GM18907 (cell line): ENCODE results near the gene MEX3B.
"Not testable (repeated sequence)": the region's sequence is repeated elsewhere in the genome, so short reads cannot be mapped to it uniquely, and the experiment has no call there.

ENCODE experiments used
- ATAC-seq: cut with Tn5 transposase; IDR thresholded peaks from one replicate; pipeline ENCODE4 v1.9.1; 2021; ENCODE audit warnings: mild to moderate bottlenecking, moderate library complexity; ENCODE audit not compliant: unreplicated experiment

MEX3B gene

DNA sequence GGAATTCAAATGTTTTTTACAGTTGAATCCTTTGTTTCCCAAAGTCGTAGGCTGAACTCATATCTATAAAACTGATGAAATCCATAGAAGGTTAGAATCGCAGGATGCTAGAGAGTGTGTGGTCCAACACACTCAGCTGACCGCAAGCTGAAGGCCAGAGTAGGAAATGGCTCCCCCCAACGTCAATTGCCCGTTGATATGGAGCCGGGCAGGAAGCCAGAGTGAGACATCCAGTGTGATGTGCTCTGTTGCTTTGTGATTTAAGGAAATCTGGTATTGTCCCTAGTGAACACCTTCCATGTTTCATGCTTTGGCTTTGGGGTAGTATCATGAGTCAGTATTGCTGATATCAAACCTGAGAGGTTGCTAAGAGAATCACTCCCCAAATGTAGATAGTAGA is 5.8 kb upstream of the MEX3B start:
- no peak for ATAC-seq

DNA sequence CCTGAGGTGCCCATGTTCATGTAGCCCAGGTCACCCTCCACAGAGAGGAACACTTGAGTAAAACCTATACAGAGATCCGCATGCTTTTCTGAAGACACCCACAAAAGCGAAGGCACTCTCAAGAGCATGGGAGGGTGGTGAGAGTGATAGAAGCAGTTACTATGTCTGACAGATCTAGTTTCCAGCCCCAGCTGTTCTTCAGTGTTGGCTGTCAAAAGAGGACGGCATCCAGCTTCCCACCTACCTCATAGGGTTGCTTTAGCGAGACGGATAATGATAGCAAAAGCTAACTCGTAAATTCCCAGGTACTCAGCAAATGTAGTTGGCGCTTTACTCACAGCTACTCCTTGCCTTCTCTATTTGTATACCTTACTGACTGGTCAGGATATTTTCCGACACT is 3.0 kb upstream of the MEX3B start:
- ATAC-seq: no peak

DNA sequence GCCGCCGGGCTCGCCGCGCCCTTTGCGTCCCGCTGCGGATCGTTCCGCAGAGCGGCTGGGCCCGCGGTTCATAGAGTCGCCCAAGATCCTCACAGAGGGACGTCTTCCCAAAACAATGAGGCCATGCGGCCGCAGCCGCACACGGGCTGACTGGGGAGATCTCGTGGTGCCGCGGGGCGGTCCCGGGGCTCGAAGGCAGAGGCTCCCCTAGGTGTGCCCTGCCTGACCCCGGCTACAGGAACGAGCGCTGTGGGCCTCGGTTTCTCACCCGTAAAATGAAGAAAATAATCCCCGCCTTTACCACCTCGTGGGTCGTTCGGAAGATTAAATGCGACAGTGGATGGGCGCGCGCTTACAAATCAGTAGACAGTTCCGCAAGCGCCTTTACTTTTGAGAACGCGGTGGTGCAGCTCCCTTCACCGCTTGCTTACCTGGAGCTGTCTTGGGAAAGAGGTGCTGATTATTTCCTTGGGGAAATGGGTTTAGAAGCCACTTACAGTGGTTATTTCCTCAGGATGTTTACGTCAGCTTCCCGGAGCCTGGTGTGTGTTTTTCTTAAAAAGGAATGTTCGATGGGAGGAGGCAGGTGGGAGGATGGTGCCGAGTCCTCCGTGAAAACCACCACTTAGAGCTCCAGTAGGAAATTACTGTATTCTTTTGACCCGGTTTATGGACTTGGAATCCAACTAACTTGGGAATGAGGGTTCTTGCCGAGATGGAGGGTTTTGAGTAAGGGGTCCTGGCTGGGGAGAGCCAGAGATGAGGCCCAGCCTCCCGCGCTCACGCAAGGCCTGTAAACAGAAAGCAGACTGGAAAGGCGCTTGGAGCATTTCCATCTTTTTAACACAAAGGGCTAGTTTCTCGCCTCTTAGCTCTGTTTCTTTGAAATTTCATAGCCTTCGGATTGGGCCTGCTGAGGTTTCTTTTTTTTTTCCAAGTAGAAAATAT is 1.9 kb upstream of the MEX3B start:
- ATAC-seq: peak; percentile 2

DNA sequence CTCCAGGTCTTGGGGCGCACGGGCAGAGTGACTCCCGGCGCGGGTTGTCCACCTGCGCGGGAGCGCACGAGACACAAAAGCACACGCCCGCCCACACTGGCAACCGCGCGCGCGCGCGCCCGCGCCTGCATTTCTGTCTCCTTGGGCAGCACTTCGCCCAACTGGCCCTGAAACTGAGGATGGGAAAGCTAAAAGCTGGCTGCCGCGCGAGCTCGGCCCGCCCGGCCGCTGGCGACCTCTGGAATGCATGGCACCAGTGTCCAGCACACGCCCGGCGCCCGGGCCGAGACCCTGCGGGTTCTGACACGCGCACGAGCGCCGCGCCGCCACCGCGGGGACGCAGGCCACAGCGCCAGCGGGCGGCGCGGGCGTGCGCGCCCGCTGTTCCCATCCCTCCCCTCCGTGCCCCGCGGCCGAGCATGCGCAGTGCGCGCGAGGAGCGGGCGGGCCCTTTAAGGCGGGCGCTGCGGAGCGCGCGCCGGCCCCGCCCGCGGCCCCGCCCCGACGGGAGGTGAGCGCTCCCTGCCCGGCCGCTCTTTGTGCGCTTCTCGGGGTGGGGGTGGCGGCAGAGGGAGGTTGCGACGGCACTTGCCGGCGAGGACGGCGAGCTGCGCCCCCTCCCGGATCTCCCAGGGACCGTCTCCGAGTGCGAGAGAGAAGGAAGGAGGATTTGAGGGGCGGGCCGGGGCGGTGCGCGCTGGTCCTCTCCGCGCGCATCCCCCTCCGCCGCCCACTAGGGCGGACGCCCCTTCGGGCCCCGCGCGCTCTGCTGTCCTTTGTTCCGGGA is 1.0 kb upstream of the MEX3B start:
- peak; percentile 70 for ATAC-seq

DNA sequence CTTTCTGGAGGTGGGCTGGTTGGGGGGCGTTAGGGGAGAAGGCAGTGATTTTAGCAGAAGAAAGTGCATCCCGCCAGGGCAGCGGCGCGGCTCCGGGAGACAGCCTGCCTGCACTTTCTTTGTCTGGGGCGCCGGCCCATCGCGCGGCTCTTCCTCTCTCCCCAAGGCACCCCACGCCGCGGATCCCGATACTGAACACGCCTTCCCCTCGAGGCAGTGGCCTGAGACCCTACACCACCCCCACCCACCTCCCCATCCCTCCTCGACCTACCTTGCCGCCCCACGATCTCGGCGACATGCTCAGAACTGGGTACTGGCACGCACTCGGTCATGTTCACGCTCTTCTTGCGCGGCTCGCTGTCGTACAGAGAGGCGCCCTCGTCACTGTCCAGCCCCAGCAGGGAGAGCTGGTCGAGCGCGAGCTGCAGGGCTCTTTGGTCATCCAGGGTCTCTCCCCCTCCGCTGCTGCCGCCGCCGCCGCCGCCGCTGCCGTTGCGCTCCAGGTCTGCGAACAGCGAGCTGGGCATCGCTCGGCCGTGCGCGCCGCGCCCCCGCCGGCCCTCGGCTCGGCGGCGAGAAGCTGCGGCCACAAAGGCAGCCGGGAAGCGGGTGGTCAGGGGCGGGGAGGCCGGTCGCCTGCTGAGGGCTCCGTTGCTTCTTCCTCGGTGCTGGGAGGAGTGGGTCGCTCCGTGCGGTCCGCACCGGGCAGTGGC is 483 bp downstream of the MEX3B start:
- ATAC-seq: peak; percentile 16

DNA sequence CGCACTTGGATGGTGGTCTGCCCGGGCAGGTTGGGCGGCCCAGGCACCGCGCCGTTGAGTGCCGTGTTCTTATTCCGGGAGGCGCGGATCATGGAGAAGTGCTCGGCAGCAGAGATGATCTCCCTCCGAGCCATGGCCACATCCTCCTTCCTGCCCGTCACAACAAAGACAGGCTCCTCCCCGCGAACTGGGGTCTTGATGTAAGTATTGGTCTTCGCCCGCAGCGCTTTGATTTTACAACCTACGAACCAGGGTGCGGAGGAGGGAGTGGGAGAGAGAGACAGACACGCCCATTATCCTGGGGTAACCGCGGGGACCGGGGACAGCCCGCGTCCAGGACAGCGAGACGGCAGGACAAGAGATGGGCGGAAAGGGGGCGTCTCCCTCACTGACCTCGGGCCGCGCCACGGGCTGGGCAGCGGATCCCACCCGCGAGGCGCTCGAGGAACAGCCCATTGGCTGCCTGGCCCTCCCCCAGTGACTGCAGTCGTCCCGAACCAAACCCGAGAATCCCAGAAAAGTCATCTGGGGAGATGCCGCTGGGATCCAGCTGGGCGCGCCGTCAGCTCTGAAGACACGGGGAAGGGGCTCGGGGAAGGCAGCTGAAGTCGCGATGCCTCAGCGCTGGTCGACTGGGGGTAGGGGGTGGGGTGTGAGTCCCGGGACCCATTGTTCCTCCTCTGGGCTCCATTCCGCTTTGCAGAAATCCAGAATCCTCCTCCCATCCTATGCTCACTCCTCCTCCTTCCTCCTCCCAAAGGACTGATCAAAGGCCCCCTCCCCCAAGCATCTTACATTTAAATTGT is 1.2 kb downstream of the MEX3B start:
- ATAC-seq: no peak

DNA sequence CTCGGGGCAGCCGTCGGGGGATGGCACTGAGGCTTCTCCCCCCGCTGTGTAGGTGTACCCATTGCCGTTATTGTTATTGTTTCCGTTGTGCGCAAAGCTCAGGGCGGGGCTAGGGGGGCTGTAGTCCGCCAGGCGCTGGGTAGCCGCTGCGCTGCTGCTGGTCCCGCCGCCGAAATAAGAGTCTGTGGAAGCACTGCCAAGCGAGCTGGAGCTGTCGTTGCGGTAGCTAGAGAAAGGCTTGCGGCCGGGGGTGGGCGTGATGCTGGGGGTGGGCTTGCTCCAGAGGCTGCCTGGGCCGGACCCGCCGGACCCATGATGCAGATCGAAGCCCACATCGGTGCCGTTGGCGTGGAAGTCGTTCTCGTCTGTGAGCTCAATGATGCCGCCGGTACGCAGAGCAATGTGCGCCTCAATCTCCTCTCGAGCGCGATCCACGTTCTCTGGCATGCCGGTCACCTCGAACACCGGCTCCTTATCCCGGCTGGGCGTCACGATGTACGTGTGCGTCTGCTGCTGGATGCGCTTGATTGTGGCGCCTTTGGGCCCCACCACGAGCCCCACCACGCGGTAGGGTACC is 1.9 kb downstream of the MEX3B start:
- no peak for ATAC-seq

DNA sequence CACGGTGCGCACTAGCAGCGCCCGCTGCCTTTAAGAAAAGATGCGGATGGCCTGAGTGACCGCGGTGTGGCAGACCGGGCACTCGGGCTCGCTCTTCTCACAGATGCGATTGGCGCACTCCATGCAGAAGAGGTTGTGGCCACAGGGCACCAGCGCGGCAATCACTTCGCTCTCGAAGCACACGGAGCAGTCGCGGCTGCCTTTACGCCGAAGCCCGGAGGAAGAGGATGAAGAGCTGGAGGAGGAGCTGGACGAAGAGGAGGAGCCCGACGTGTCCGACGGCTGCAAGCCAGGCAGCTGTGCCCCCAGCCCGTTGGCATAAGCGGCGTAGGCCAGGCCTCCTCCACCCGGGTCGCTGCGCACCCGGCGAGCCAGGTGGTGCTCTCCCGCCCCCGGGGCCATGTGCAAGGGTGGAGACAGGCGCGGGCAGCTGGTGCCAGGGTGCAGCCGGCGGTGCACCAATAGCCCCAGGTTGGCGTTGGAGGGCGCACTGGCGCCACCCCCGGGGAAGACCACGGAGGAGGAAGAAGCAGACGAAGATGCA is 2.6 kb downstream of the MEX3B start:
- ATAC-seq: no peak

DNA sequence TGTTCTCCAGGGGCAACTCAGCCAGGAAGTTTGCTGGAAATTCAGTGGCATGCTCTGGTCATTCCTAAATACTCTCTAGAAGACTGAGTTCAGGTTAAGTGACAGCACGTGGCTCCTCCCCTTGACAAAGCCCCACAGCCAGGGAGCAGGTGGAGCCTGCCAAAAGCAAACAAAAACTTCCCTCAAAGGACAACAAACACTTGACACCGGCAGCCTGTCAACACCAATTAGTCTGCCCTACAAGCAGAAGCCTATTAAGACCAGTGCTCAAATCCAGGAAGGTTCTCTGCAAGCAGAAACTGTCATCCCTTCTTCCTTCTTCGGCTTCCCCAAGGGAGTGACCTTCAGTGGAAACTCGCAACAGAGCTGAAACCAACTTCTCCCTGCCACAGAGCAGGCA is 5.0 kb downstream of the MEX3B start:
- no peak for ATAC-seq

DNA sequence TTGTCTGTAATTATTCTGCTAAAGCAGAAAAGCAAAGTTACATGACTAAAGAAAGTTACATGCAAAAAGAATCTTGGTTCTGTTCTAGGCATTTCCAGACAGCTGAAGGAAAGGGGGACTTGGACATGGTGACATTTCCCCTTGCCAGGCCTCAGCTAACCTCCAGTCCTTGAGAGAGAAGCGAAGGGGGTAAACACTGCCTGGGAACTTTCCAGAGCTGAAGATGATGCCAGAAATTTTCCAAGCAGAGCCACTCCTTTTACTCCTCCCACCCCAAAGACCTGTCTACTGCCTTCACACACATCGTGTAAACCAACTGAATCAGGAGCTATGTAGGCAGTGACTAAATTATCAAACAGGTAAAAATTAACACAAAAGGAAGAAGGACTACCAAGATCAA is 5.4 kb downstream of the MEX3B start:
- no peak for ATAC-seq

DNA sequence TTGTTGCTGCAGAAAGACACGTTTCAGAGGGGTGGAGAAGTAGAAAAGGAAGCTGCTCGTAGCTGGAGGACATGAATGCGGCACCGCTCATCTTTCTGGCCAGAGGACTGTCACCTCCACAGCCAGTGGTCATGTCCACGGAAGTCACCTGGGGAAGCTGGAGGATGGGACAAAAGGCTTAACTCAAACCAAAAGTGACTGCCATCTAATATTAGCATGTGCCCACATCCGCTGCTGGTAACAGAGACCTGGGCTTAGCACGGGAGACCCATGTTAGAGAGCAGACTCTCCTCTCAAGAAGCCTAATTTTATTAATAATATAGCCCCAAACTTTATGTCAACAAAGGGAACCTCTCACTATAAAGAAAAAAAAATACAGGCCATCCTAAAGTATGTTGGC is 5.9 kb downstream of the MEX3B start:
- no peak for ATAC-seq

DNA sequence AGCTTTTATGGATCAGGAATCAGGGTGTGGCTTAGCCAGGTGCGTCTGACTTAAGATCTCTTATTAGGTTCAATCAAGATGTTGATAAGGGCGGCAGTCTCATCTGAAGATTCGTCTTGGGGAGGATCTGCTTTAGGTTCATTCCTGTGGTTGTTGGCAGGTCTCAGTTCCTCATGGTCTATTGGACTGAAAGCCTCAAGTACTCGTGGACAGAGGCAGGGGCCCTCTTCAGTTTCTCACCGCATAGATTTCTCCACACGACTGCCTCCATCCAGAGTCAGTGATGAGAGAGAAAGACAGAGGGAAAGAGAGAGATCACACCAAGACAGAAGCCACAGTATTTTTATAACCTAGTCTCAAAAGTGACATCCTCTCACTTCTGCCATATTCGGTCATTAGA is 9.4 kb downstream of the MEX3B start:
- ATAC-seq: no peak

DNA sequence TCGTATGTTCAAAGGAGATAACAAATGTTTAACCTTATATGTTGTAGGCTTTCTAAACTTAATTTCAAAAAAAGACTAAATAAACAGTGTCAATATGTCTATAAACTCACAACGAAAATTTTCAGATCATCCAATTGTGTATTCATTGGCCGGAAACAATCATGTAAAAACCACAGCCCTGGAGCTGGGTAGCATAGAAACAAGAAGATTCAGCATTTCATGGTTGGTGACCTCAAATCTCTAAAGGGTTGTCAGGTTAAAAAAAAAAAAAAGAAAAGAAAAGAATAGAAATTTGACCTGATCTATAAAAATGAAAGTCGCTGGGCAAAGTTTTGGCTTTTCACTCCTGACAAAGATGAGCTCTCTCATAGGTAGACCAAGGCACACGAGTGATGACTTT is 13.9 kb downstream of the MEX3B start:
- ATAC-seq: no peak

DNA sequence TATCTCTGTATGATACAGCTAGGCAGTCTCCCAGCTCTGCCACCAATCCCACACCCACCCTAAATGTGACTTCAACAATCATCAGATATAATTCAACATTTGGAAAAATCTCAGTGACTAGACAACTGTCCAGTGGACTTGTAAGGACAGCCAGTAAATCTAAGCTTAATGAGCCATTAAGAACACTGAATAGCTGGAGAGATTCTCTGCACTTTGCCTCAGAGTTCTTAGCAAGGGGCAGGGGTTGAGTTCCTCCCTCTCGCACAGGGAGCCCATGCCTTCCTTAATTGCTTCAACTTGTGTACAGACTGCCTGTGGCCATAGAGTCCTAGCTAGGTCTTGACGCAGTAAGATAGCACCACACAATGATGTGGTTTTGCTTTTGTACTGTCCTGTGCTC is 15.6 kb downstream of the MEX3B start:
- no peak for ATAC-seq

DNA sequence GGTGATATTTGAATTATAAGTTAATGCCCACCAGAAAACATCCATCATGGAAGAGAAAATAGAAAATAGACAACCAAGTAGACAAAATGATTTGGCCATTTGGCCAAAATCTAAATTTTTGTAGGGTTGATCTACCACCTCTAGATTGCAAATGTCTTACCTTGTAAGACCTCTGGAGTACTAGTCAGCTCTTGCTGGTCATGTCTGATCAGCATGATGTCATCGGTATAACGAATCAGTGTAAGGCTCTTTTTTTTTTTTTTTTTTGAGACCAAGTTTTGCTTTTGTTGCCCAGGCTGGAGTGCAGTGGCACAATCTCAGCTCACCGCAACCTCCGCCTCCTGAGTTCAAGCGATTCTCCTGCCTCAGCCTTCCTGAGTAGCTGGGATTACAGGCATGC is 17.7 kb downstream of the MEX3B start:
- ATAC-seq: not testable (repeated sequence)

DNA sequence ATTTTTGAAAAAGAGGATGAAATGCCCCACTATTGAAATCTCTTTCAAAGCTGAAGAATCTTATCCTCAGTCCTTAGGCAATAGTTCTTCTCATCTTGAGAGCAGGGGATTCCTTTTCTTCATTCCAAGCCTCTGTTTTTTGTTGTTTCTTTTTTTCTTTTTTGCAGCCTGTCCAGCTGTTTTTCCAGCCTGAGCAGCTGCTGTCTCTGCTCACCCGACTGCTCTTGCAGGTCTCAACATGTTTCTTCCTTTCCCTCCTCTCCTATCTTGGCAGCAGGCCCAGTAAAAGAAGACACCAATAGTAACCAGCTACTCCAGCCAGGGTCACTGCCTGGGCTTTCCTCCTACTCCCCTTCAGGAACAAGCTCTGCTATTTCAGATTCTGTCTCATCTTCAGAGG is 23.8 kb downstream of the MEX3B start:
- ATAC-seq: no peak

DNA sequence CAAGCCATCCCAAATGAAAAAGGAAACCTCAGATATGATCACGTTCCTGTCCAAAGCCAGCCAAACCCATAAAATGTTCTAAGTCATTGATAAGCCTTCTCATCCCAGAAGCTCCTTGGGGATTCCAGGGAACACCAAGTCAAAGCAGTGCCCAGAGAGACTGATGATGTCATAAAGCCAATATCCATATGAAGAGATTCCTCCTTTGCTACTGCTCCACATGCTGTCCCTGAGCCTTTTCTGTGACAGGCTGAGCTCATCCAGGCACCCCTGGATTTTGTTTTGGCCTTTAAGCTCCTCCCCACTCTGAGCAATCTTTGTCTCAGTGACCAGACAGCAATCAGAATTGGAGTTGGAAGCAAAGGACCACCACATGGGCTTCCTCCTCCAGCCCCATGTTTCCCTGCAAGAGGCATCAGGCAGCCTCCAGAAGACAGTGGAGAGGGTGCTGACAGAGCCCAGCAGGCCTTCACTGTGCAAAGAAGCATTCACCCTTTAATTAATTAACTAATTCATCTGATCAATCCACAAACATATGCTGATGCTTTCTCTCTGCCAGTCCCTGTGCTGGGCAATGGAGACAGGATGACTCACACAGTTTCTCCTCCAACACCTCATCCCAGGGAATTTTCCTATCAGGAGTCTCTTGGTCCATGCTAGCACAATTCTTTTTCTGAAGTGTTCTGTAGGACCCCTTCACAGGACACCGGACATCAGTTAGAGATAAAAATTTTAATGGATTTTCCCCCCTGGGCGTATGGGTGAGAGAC is 25.0 kb downstream of the MEX3B start:
- ATAC-seq: no peak

DNA sequence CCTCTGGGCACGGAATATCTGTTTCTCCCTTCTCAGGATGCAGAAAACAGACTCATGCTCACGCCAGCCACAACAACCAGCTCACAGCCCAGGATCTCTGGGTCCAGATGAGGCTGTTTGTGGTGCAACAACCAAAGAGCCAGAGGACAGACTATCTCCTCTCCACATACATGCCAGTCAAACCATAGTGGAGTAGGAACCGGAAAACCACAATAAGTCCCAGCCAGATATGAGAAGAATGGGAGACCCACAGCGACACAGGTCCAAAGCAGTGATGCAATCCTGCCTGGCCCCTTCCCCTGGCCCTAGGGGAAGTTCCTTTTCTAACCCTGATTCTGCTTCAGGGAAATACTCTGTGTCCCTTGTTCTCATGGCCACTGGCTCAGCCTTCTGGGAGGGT is 27.6 kb downstream of the MEX3B start:
- ATAC-seq: no peak

DNA sequence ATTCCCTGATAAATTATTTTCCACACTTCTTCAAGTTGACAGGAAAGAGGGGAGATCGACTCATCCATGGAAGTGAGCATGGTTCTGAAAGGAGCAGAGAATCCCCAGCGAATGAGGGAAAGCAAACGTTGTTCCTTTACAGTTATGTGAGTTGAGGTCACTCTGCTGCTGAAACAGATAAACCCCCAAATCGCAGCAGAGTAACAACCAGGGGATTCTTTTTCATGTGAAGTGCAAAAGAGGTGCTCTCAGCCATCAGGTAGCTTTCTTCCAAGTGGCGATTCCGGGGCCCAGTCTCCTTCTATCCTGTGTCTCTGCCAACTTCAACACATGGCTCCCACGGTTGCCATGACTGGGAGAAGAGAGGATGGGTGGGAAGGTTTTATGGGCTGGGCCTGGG is 28.2 kb downstream of the MEX3B start:
- ATAC-seq: no peak
